Neural cell (in vitro differentiated cells): ENCODE data around the gene SYCP2. TPM values are rescaled to one million over a fixed set of nuclear protein-coding genes. Genes with fewer than 3 reads are reported as not detected.

Experiments used
- H2AFZ ChIP-seq: fragments of 200-600, 300-800 bp; sonication (generic), shearing (Covaris generic); 2 replicates; pipeline ENCODE4 v1.6.0; 2014; ENCODE audit warnings: low read depth, mild to moderate bottlenecking, antibody characterized with exemption, low read length, moderate library complexity
- H3F3A ChIP-seq: fragments of 200-600 bp; shearing (Covaris generic); 2 replicates; pipeline ENCODE4 v1.6.1; 2016; ENCODE audit warnings: mild to moderate bottlenecking, moderate library complexity, mixed read lengths, antibody characterized with exemption, low read length; ENCODE audit not compliant: insufficient read depth, poor library complexity, severe bottlenecking
- H3K27ac ChIP-seq: fragments of 200-600, 300-800 bp; sonication (generic), shearing (Covaris generic); 2 replicates; pipeline ENCODE4 v1.5.1; 2014; ENCODE audit warnings: mild to moderate bottlenecking, low read length, moderate library complexity
- H3K27me3 ChIP-seq: fragments of 300-800, 200-600 bp; sonication (generic), shearing (Covaris generic); 2 replicates; pipeline ENCODE4 v1.6.0; 2014; ENCODE audit warnings: mild to moderate bottlenecking, low read depth, low read length, moderate library complexity; ENCODE audit not compliant: insufficient read depth
- H3K36me3 ChIP-seq: fragments of 300-800, 200-600 bp; sonication (generic), shearing (Covaris generic); 2 replicates; pipeline ENCODE4 v1.5.1; 2014; ENCODE audit warnings: mild to moderate bottlenecking, antibody characterized with exemption, low read length, moderate library complexity; ENCODE audit not compliant: insufficient read depth
- H3K4me2 ChIP-seq: fragments of 300-800, 200-600 bp; sonication (generic), shearing (Covaris generic); 2 replicates; pipeline ENCODE4 v1.6.0; 2014; ENCODE audit warnings: mild to moderate bottlenecking, low read length
- H3K4me3 ChIP-seq: fragments of 300-800, 200-600 bp; sonication (generic), shearing (Covaris generic); 2 replicates; pipeline ENCODE4 v1.5.1; 2014; ENCODE audit warnings: mild to moderate bottlenecking, low read length, moderate library complexity
- H3K79me2 ChIP-seq: fragments of 200-600 bp; shearing (Covaris generic); replicated peaks from 2 replicates; pipeline ENCODE4 v1.6.0; 2014; ENCODE audit warnings: mild to moderate bottlenecking, low read length, moderate library complexity; ENCODE audit not compliant: insufficient read depth
- H3K9ac ChIP-seq: fragments of 300-800, 200-600 bp; sonication (generic), shearing (Covaris generic); 2 replicates; pipeline ENCODE4 v1.6.1; 2016; ENCODE audit warnings: mild to moderate bottlenecking, low read length, mixed read lengths
- H3K9me2 ChIP-seq: fragments of 200-600 bp; shearing (Covaris generic); 2 replicates; pipeline ENCODE4 v1.6.1; 2016; ENCODE audit warnings: mild to moderate bottlenecking, low read length, mixed read lengths; ENCODE audit not compliant: insufficient read depth
- H3K9me3 ChIP-seq: fragments of 200-600, 300-800 bp; sonication (generic), shearing (Covaris generic); 2 replicates; pipeline ENCODE4 v1.6.1; 2016; ENCODE audit warnings: mild to moderate bottlenecking, mixed run types, low read length, moderate library complexity, mixed read lengths
- H4K20me1 ChIP-seq: fragments of 200-600 bp; shearing (Covaris generic); 2 replicates; pipeline ENCODE4 v1.6.1; 2016; ENCODE audit warnings: mild to moderate bottlenecking, mixed run types; ENCODE audit not compliant: insufficient read depth
- CTCF ChIP-seq: fragments of 450-650 bp; IDR thresholded peaks from 2 replicates; pipeline ENCODE4 v1.5.1; 2014; ENCODE audit warnings: antibody characterized with exemption, mild to moderate bottlenecking, moderate library complexity; ENCODE audit not compliant: poor library complexity, severe bottlenecking
- EP300 ChIP-seq: fragments of 450-650 bp; conservative IDR thresholded peaks from 2 replicates; pipeline ENCODE4 v1.6.1; 2014; ENCODE audit warnings: antibody characterized with exemption, mild to moderate bottlenecking, moderate library complexity; ENCODE audit not compliant: poor library complexity, severe bottlenecking
- EZH2 ChIP-seq: fragments of 200-600, 300-800 bp; shearing (Covaris generic), sonication (generic); IDR thresholded peaks from 2 replicates; pipeline ENCODE4 v1.6.1; 2014; ENCODE audit warnings: antibody characterized with exemption, low read length, borderline replicate concordance, mild to moderate bottlenecking; ENCODE audit not compliant: insufficient read depth, poor library complexity, severe bottlenecking
- MXI1 ChIP-seq: fragments of 450-650 bp; conservative IDR thresholded peaks from 2 replicates; pipeline ENCODE4 v1.6.1; 2014; ENCODE audit warnings: antibody characterized with exemption, mild to moderate bottlenecking; ENCODE audit not compliant: poor library complexity, severe bottlenecking
- POLR2AphosphoS5 ChIP-seq: IDR thresholded peaks from 2 replicates; pipeline ENCODE4 v1.6.1; 2012
- RAD21 ChIP-seq: fragments of 450-650 bp; conservative IDR thresholded peaks from 2 replicates; pipeline ENCODE4 v1.6.1; 2014; ENCODE audit warnings: antibody characterized with exemption, mild to moderate bottlenecking, moderate library complexity
- REST ChIP-seq: IDR thresholded peaks from 2 replicates; pipeline ENCODE4 v1.6.1; 2012; ENCODE audit warnings: borderline replicate concordance
- SMC3 ChIP-seq: fragments of 450-650 bp; conservative IDR thresholded peaks from 2 replicates; pipeline ENCODE4 v1.6.1; 2014; ENCODE audit warnings: antibody characterized with exemption, mild to moderate bottlenecking, moderate library complexity; ENCODE audit not compliant: poor library complexity
- TAF1 ChIP-seq: IDR thresholded peaks from 2 replicates; pipeline ENCODE4 v1.6.1; 2012; ENCODE audit warnings: low read depth
- polyA plus RNA-seq: library from polyadenylated mRNA; depleted of rRNA; stranded (reverse); fragments of >200 nt; gene quantifications from 2 replicates; pipeline ENCODE4 v1.2.3, GENCODE V29; 2014

The SYCP2 gene
- polyA plus RNA-seq, 1 donor from 2014 or later: 1.4 TPM

- Histone ChIP-seq H3K79me2 (no peaks in the 10 kb centered on the region), H3K4me3 (no peak overlapping the region), H3K27ac (no peak overlapping the region), H3K9ac (no peak overlapping the region), H3K4me2 (no peak overlapping the region), H4K20me1 (no peaks in the 10 kb centered on the region), H3K9me2 (no peaks in the 10 kb centered on the region), H3K36me3 (no peaks in the 10 kb centered on the region), H3K27me3 (no peaks in the 10 kb centered on the region), H3K9me3 (no peaks in the 10 kb centered on the region), H2AFZ (no peak overlapping the region), H3F3A (no peaks in the 10 kb centered on the region)
- no peak for TF ChIP-seq EP300
- no peak for TF ChIP-seq SMC3
- TF ChIP-seq CTCF: no peak
- TF ChIP-seq RAD21: no peak
- TF ChIP-seq MXI1: no peak
- TF ChIP-seq POLR2AphosphoS5: no peak
- no peak for TF ChIP-seq REST
- no peak for TF ChIP-seq TAF1
- no peak for TF ChIP-seq EZH2
Observed at GRCh38 chr20:59948212-59948611, 14.8 kb upstream of the SYCP2 start.

- no peak overlapping the region for H3K4me3 ChIP-seq
- H3K9me2 ChIP-seq: no peaks in the 10 kb centered on the region
- no peaks in the 10 kb centered on the region for H4K20me1 ChIP-seq
- H3K27me3 ChIP-seq: no peaks in the 10 kb centered on the region
- H3F3A ChIP-seq: no peaks in the 10 kb centered on the region
- H3K9ac ChIP-seq: no peak overlapping the region
- H3K9me3 ChIP-seq: no peaks in the 10 kb centered on the region
- TF ChIP-seq EZH2: no peak
- no peak for TF ChIP-seq EP300
- TF ChIP-seq MXI1: no peak
- no peak for TF ChIP-seq RAD21
- no peak for TF ChIP-seq CTCF
- TF ChIP-seq REST: no peak
- TF ChIP-seq SMC3: no peak
- TF ChIP-seq POLR2AphosphoS5: no peak
- TF ChIP-seq TAF1: no peak
- H3K4me2 ChIP-seq: no peak overlapping the region
- H3K36me3 ChIP-seq: no peaks in the 10 kb centered on the region
- H3K79me2 ChIP-seq: no peaks in the 10 kb centered on the region
- H3K27ac ChIP-seq: no peak overlapping the region
- H2AFZ ChIP-seq: no peak overlapping the region
Observed at GRCh38 chr20:59947376-59947775, 13.9 kb upstream of the SYCP2 start.
